Measurements from ENCODE around the gene KCTD16.

Gene KCTD16

DNA sequence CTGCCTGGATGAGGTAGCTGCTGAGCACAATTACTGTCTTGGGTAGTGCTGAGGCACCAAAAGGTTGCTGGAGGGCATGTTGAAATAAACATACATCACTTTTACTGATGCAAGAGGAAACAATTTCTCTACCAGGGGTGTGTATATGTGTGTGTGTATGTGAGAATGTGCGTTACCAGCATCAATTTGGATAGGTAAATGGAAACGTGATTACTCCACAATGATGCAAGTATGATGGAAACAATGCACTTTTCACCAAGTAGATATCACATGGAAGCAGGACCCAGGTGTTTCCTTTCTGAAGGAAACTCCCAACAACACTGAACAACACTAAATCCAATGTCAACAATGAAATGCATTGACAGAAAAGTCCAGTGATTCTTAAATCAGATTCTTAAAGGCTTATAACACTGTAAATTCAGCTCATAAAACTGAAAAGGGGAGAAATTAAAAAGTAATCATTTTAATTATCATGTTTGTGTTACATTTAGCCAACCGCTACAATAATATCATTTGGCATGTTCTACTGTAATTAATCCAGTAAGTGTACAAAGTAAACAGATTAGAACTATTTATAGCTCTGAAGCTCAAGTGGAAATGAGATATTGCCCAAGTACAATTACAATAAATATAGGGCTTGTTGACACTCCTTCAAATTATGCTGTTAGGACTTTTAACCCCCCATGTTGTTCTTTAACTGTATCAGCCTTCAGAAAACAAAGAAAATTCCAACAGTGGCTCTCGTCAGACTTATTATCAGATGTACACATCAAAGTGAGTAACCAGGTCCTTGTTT, 25.5 kb upstream of the KCTD16 start:
- H3K27me3 Mint-ChIP-seq (ENCODE audit: low read depth, poor library complexity): no peaks in the 10 kb centered on the region
- no peak overlapping the region for H3K27ac Mint-ChIP-seq
- H3K36me3 Mint-ChIP-seq (ENCODE audit: low read depth): no peaks in the 10 kb centered on the region
- H3K9me3 Mint-ChIP-seq: no peaks in the 10 kb centered on the region
- TF ChIP-seq, protein P1, sequence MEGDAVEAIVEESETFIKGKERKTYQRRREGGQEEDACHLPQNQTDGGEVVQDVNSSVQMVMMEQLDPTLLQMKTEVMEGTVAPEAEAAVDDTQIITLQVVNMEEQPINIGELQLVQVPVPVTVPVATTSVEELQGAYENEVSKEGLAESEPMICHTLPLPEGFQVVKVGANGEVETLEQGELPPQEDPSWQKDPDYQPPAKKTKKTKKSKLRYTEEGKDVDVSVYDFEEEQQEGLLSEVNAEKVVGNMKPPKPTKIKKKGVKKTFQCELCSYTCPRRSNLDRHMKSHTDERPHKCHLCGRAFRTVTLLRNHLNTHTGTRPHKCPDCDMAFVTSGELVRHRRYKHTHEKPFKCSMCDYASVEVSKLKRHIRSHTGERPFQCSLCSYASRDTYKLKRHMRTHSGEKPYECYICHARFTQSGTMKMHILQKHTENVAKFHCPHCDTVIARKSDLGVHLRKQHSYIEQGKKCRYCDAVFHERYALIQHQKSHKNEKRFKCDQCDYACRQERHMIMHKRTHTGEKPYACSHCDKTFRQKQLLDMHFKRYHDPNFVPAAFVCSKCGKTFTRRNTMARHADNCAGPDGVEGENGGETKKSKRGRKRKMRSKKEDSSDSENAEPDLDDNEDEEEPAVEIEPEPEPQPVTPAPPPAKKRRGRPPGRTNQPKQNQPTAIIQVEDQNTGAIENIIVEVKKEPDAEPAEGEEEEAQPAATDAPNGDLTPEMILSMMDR (IDR thresholded peaks at IDR 0.05): no peak
- no peak overlapping the region for H3K4me3 Mint-ChIP-seq
- peaks cover 32% of the 10 kb centered on the region for H3K4me1 Mint-ChIP-seq
- DNase-seq: no peak

- no peaks in the 10 kb centered on the region for H3K9me3 Mint-ChIP-seq
- H3K27ac Mint-ChIP-seq: peak overlapping the region; percentile 53
- DNase-seq: peak; percentile 7
- no peaks in the 10 kb centered on the region for H3K36me3 Mint-ChIP-seq (ENCODE audit: low read depth)
- H3K4me1 Mint-ChIP-seq: peaks cover 16% of the 10 kb centered on the region
- no peak overlapping the region for H3K4me3 Mint-ChIP-seq
- TF ChIP-seq, protein P1 (IDR thresholded peaks at IDR 0.05): no peak
- H3K27me3 Mint-ChIP-seq (ENCODE audit: low read depth, poor library complexity): peaks cover 6% of the 10 kb centered on the region
These were observed 19.6 kb upstream of the KCTD16 start for GRCh38 chr5:144151026-144151425.

- H3K27me3 Mint-ChIP-seq (ENCODE audit: low read depth, poor library complexity): no peaks in the 10 kb centered on the region
- DNase-seq: no peak
- no peak overlapping the region for H3K27ac Mint-ChIP-seq
- TF ChIP-seq, protein P1 (IDR thresholded peaks at IDR 0.05): no peak
- H3K4me3 Mint-ChIP-seq: no peak overlapping the region
- H3K4me1 Mint-ChIP-seq: peaks cover 7% of the 10 kb centered on the region
- no peaks in the 10 kb centered on the region for H3K9me3 Mint-ChIP-seq
- peaks cover 21% of the 10 kb centered on the region for H3K36me3 Mint-ChIP-seq (ENCODE audit: low read depth)
These were observed 13.9 kb upstream of the KCTD16 start for GRCh38 chr5:144156767-144157171.

GRCh38 chr5:144162686-144163085, 8.0 kb upstream of the KCTD16 start:
- TF ChIP-seq, protein P1 (IDR thresholded peaks at IDR 0.05): no peak
- Mint-ChIP-seq H3K27ac (no peak overlapping the region), H3K27me3 (ENCODE audit: low read depth, poor library complexity) (no peaks in the 10 kb centered on the region), H3K36me3 (ENCODE audit: low read depth) (peaks cover 52% of the 10 kb centered on the region), H3K4me3 (no peak overlapping the region), H3K4me1 (no peaks in the 10 kb centered on the region), H3K9me3 (no peaks in the 10 kb centered on the region)
- DNase-seq: no peak

DNA sequence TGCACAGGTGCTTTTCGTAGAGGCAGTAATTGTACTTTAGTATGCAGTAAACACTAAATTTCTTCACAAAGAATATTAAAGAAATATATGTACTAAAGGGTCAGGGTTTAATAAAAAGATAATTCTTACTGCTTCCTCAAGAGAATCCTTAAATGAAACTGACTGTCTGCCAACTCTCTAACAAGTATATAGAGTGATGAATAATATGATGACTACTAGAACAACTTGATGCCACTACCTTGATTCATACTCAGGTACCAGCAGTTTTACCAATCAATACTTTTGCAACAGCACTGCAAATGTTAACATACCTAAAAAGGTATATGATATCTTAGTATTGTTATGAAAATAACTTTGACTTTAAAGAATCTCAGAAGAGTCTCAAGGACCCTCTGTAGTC, 4.0 kb upstream of the KCTD16 start:
- no peaks in the 10 kb centered on the region for H3K9me3 Mint-ChIP-seq

More for the DNA sequence above, 4.0 kb upstream of the KCTD16 start:
- H3K4me1 Mint-ChIP-seq: peaks cover 35% of the 10 kb centered on the region
- TF ChIP-seq, protein P1 (IDR thresholded peaks at IDR 0.05): no peak
- no peak overlapping the region for H3K27ac Mint-ChIP-seq
- no peaks in the 10 kb centered on the region for H3K27me3 Mint-ChIP-seq (ENCODE audit: low read depth, poor library complexity)
- H3K4me3 Mint-ChIP-seq: no peak overlapping the region
- H3K36me3 Mint-ChIP-seq (ENCODE audit: low read depth): peaks cover 47% of the 10 kb centered on the region
- no peak for DNase-seq

Data from nephron progenitor cell (in vitro differentiated cells).